Keratinocyte (primary cell): ENCODE data around the gene RBP5.

Experiments
- EZH2 ChIP-seq: IDR thresholded peaks from one replicate; pipeline ENCODE4 v1.6.1; 2012; ENCODE audit warnings: inconsistent platforms, mild to moderate bottlenecking, low read length, moderate library complexity
- TF ChIP-seq, protein P1 (sequence below), 3 experiments: IDR thresholded peaks in 1 of 3; conservative IDR thresholded peaks in 1 of 3; optimal IDR thresholded peaks in 1 of 3; 2 replicates in 2 of 3; 3 replicates in 1 of 3; pipeline versions ENCODE3 to v1.5.1; 2011; ENCODE audit warnings: low read length in 3 of 3, mild to moderate bottlenecking in 3 of 3, moderate library complexity in 2 of 3, control low read depth in 1 of 3, inconsistent platforms in 1 of 3; ENCODE audit not compliant: insufficient read depth in 2 of 3; ENCODE audit errors: extremely low read depth in 1 of 3

DNA sequence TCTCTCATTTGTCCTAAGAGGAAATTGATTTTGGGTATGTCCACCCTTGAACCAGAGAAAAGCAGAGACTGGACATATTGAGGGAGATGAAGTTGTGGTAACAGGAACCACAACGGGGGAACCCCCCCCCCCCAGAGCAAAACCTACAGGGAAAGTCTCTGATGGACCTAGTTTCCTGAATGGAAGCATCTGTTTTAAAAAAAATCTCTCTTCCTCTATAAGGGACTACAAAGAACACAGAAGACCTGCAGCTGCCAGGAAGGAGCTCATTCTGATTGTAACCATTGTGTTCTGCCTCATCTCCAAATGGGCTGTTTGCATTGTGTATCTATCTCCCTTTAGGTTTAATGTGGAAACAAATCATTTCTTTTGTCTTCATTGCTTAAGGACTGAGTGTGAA lies 54.7 kb downstream of the RBP5 start:
- TF ChIP-seq, protein P1, sequence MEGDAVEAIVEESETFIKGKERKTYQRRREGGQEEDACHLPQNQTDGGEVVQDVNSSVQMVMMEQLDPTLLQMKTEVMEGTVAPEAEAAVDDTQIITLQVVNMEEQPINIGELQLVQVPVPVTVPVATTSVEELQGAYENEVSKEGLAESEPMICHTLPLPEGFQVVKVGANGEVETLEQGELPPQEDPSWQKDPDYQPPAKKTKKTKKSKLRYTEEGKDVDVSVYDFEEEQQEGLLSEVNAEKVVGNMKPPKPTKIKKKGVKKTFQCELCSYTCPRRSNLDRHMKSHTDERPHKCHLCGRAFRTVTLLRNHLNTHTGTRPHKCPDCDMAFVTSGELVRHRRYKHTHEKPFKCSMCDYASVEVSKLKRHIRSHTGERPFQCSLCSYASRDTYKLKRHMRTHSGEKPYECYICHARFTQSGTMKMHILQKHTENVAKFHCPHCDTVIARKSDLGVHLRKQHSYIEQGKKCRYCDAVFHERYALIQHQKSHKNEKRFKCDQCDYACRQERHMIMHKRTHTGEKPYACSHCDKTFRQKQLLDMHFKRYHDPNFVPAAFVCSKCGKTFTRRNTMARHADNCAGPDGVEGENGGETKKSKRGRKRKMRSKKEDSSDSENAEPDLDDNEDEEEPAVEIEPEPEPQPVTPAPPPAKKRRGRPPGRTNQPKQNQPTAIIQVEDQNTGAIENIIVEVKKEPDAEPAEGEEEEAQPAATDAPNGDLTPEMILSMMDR (optimal IDR thresholded peaks at IDR 0.05 in 1 of 3, IDR thresholded peaks at IDR 0.05 in 1 of 3, conservative IDR thresholded peaks at IDR 0.05 in 1 of 3; ENCODE audit: extremely low read depth in 1 of 3, insufficient read depth in 2 of 3, low read length in 3 of 3) = no peak
- TF ChIP-seq EZH2 = no peak
